Neural cell (in vitro differentiated cells): ENCODE results near the gene SLC35G1. TPM values are rescaled to one million over a fixed set of nuclear protein-coding genes. Genes with fewer than 3 reads are reported as not detected.

Experiments
- H2AFZ ChIP-seq: fragments of 200-600, 300-800 bp; sonication (generic), shearing (Covaris generic); 2 replicates; pipeline ENCODE4 v1.6.0; 2014; ENCODE audit warnings: low read depth, mild to moderate bottlenecking, antibody characterized with exemption, low read length, moderate library complexity
- H3F3A ChIP-seq: fragments of 200-600 bp; shearing (Covaris generic); 2 replicates; pipeline ENCODE4 v1.6.1; 2016; ENCODE audit warnings: mild to moderate bottlenecking, moderate library complexity, mixed read lengths, antibody characterized with exemption, low read length; ENCODE audit not compliant: insufficient read depth, poor library complexity, severe bottlenecking
- H3K27ac ChIP-seq: fragments of 200-600, 300-800 bp; sonication (generic), shearing (Covaris generic); 2 replicates; pipeline ENCODE4 v1.5.1; 2014; ENCODE audit warnings: mild to moderate bottlenecking, low read length, moderate library complexity
- H3K27me3 ChIP-seq: fragments of 300-800, 200-600 bp; sonication (generic), shearing (Covaris generic); 2 replicates; pipeline ENCODE4 v1.6.0; 2014; ENCODE audit warnings: mild to moderate bottlenecking, low read depth, low read length, moderate library complexity; ENCODE audit not compliant: insufficient read depth
- H3K36me3 ChIP-seq: fragments of 300-800, 200-600 bp; sonication (generic), shearing (Covaris generic); 2 replicates; pipeline ENCODE4 v1.5.1; 2014; ENCODE audit warnings: mild to moderate bottlenecking, antibody characterized with exemption, low read length, moderate library complexity; ENCODE audit not compliant: insufficient read depth
- H3K4me2 ChIP-seq: fragments of 300-800, 200-600 bp; sonication (generic), shearing (Covaris generic); 2 replicates; pipeline ENCODE4 v1.6.0; 2014; ENCODE audit warnings: mild to moderate bottlenecking, low read length
- H3K4me3 ChIP-seq: fragments of 300-800, 200-600 bp; sonication (generic), shearing (Covaris generic); 2 replicates; pipeline ENCODE4 v1.5.1; 2014; ENCODE audit warnings: mild to moderate bottlenecking, low read length, moderate library complexity
- H3K79me2 ChIP-seq: fragments of 200-600 bp; shearing (Covaris generic); replicated peaks from 2 replicates; pipeline ENCODE4 v1.6.0; 2014; ENCODE audit warnings: mild to moderate bottlenecking, low read length, moderate library complexity; ENCODE audit not compliant: insufficient read depth
- H3K9ac ChIP-seq: fragments of 300-800, 200-600 bp; sonication (generic), shearing (Covaris generic); 2 replicates; pipeline ENCODE4 v1.6.1; 2016; ENCODE audit warnings: mild to moderate bottlenecking, low read length, mixed read lengths
- H3K9me2 ChIP-seq: fragments of 200-600 bp; shearing (Covaris generic); 2 replicates; pipeline ENCODE4 v1.6.1; 2016; ENCODE audit warnings: mild to moderate bottlenecking, low read length, mixed read lengths; ENCODE audit not compliant: insufficient read depth
- H3K9me3 ChIP-seq: fragments of 200-600, 300-800 bp; sonication (generic), shearing (Covaris generic); 2 replicates; pipeline ENCODE4 v1.6.1; 2016; ENCODE audit warnings: mild to moderate bottlenecking, mixed run types, low read length, moderate library complexity, mixed read lengths
- H4K20me1 ChIP-seq: fragments of 200-600 bp; shearing (Covaris generic); 2 replicates; pipeline ENCODE4 v1.6.1; 2016; ENCODE audit warnings: mild to moderate bottlenecking, mixed run types; ENCODE audit not compliant: insufficient read depth
- EP300 ChIP-seq: fragments of 450-650 bp; conservative IDR thresholded peaks from 2 replicates; pipeline ENCODE4 v1.6.1; 2014; ENCODE audit warnings: antibody characterized with exemption, mild to moderate bottlenecking, moderate library complexity; ENCODE audit not compliant: poor library complexity, severe bottlenecking
- EZH2 ChIP-seq: fragments of 200-600, 300-800 bp; shearing (Covaris generic), sonication (generic); IDR thresholded peaks from 2 replicates; pipeline ENCODE4 v1.6.1; 2014; ENCODE audit warnings: antibody characterized with exemption, low read length, borderline replicate concordance, mild to moderate bottlenecking; ENCODE audit not compliant: insufficient read depth, poor library complexity, severe bottlenecking
- MXI1 ChIP-seq: fragments of 450-650 bp; conservative IDR thresholded peaks from 2 replicates; pipeline ENCODE4 v1.6.1; 2014; ENCODE audit warnings: antibody characterized with exemption, mild to moderate bottlenecking; ENCODE audit not compliant: poor library complexity, severe bottlenecking
- POLR2AphosphoS5 ChIP-seq: IDR thresholded peaks from 2 replicates; pipeline ENCODE4 v1.6.1; 2012
- RAD21 ChIP-seq: fragments of 450-650 bp; conservative IDR thresholded peaks from 2 replicates; pipeline ENCODE4 v1.6.1; 2014; ENCODE audit warnings: antibody characterized with exemption, mild to moderate bottlenecking, moderate library complexity
- REST ChIP-seq: IDR thresholded peaks from 2 replicates; pipeline ENCODE4 v1.6.1; 2012; ENCODE audit warnings: borderline replicate concordance
- SMC3 ChIP-seq: fragments of 450-650 bp; conservative IDR thresholded peaks from 2 replicates; pipeline ENCODE4 v1.6.1; 2014; ENCODE audit warnings: antibody characterized with exemption, mild to moderate bottlenecking, moderate library complexity; ENCODE audit not compliant: poor library complexity
- TAF1 ChIP-seq: IDR thresholded peaks from 2 replicates; pipeline ENCODE4 v1.6.1; 2012; ENCODE audit warnings: low read depth
- polyA plus RNA-seq: library from polyadenylated mRNA; depleted of rRNA; stranded (reverse); fragments of >200 nt; gene quantifications from 2 replicates; pipeline ENCODE4 v1.2.3, GENCODE V29; 2014
- TF ChIP-seq, protein P1 (sequence below): fragments of 450-650 bp; IDR thresholded peaks from 2 replicates; pipeline ENCODE4 v1.5.1; 2014; ENCODE audit warnings: antibody characterized with exemption, mild to moderate bottlenecking, moderate library complexity; ENCODE audit not compliant: poor library complexity, severe bottlenecking

SLC35G1 gene
- polyA plus RNA-seq, 1 donor from 2014 or later, result 3.3 TPM

DNA sequence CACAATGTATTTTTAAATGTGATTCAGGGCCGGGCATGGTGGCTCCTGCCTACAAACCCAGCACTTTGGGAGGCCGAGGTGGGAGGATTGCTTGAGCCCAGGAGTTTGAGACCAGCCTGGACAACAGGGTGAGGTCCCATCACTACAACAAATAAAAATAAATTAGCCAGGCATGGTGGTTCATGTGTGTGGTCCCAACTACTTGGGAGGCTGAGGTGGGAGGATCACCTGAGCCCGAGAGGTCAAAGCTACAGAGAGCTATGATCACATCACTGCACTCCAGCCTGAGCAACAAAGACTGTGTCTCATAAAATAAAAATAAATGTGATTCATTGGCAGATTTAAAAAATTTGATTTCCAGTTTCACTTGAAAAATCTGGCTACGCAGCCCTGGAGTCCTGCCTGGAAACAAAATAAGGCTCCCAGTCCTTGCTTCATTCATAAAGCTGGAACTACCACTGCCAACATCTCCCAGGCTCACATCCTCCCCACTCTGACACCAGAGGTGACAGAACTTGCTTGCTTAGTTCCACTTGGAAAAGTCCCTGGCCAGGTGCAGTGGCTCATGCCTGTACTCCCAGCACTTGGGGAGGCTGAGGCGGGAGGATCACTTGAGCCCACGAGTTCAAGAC, 27.9 kb upstream of the SLC35G1 start:
- Histone ChIP-seq H3F3A (no peaks in the 10 kb centered on the region), H3K27me3 (no peaks in the 10 kb centered on the region), H3K4me3 (no peak overlapping the region), H2AFZ (no peak overlapping the region), H3K9ac (no peak overlapping the region), H3K4me2 (no peak overlapping the region), H3K79me2 (no peaks in the 10 kb centered on the region), H3K36me3 (no peaks in the 10 kb centered on the region), H4K20me1 (no peaks in the 10 kb centered on the region), H3K9me3 (no peaks in the 10 kb centered on the region), H3K27ac (no peak overlapping the region), H3K9me2 (no peaks in the 10 kb centered on the region)
- TF ChIP-seq, protein P1, sequence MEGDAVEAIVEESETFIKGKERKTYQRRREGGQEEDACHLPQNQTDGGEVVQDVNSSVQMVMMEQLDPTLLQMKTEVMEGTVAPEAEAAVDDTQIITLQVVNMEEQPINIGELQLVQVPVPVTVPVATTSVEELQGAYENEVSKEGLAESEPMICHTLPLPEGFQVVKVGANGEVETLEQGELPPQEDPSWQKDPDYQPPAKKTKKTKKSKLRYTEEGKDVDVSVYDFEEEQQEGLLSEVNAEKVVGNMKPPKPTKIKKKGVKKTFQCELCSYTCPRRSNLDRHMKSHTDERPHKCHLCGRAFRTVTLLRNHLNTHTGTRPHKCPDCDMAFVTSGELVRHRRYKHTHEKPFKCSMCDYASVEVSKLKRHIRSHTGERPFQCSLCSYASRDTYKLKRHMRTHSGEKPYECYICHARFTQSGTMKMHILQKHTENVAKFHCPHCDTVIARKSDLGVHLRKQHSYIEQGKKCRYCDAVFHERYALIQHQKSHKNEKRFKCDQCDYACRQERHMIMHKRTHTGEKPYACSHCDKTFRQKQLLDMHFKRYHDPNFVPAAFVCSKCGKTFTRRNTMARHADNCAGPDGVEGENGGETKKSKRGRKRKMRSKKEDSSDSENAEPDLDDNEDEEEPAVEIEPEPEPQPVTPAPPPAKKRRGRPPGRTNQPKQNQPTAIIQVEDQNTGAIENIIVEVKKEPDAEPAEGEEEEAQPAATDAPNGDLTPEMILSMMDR, result no peak

GRCh38 chr10:93867525-93867924, 26.3 kb upstream of the SLC35G1 start:
- Histone ChIP-seq H3K36me3 (no peaks in the 10 kb centered on the region), H3K4me2 (no peak overlapping the region), H4K20me1 (no peaks in the 10 kb centered on the region), H3K79me2 (no peaks in the 10 kb centered on the region), H3F3A (no peaks in the 10 kb centered on the region), H3K9me2 (no peaks in the 10 kb centered on the region), H2AFZ (no peak overlapping the region), H3K9ac (no peak overlapping the region), H3K27ac (no peak overlapping the region), H3K27me3 (no peaks in the 10 kb centered on the region), H3K9me3 (no peaks in the 10 kb centered on the region), H3K4me3 (no peak overlapping the region)
- no peak for TF ChIP-seq REST
- TF ChIP-seq, protein P1, result no peak
- no peak for TF ChIP-seq SMC3
- no peak for TF ChIP-seq TAF1
- TF ChIP-seq POLR2AphosphoS5, result no peak
- no peak for TF ChIP-seq RAD21
- TF ChIP-seq MXI1, result no peak
- no peak for TF ChIP-seq EZH2
- no peak for TF ChIP-seq EP300
